Heart right ventricle (tissue), 16 donors: ENCODE measurements around the gene FCAMR. TPM values are rescaled to one million over a fixed set of nuclear protein-coding genes. Genes with fewer than 3 reads are reported as not detected.

Source experiments
- ATAC-seq, 8 donors: fragments of 200-7000 bp; cut with Tn5 transposase; one replicate each; pipeline ENCODE4 v1.9.1; 2020; ENCODE audit warnings: mild to moderate bottlenecking in 8 of 8, moderate library complexity in 8 of 8, moderate number of reproducible peaks in 1 of 8
- DNase-seq, 2 donors: peaks; one replicate each; pipeline ENCODE4 v3.0.0-alpha.2; 2020
- H3K27ac ChIP-seq, 10 donors: fragments of 200-600 bp; sonication (generic) in 2 of 10; one replicate each; pipeline versions ENCODE4 v1.5.0 to v1.8.0; 2020 to 2022; ENCODE audit warnings: mild to moderate bottlenecking in 3 of 10
- H3K27me3 ChIP-seq, 7 donors: fragments of 200-600 bp; one replicate each; pipeline ENCODE4 v1.8.0; 2021 to 2022; ENCODE audit warnings: mild to moderate bottlenecking in 2 of 7
- H3K36me3 ChIP-seq, 9 donors: fragments of 200-600 bp; sonication (generic) in 1 of 9; one replicate each; pipeline versions ENCODE4 v1.5.0 to v1.8.0; 2020 to 2022; ENCODE audit warnings: mild to moderate bottlenecking in 2 of 9
- H3K4me1 ChIP-seq, 9 donors: fragments of 200-600 bp; sonication (generic) in 1 of 9; one replicate each; pipeline versions ENCODE4 v1.5.0 to v1.8.0; 2020 to 2022; ENCODE audit warnings: mild to moderate bottlenecking in 4 of 9
- H3K4me3 ChIP-seq, 10 donors: fragments of 200-600 bp; sonication (generic) in 2 of 10; one replicate each; pipeline versions ENCODE4 v1.5.0 to v1.8.0; 2020 to 2022; ENCODE audit warnings: mild to moderate bottlenecking in 7 of 10, moderate library complexity in 2 of 10
- H3K9me3 ChIP-seq, 11 donors: fragments of 200-600 bp in 10 of 11; sonication (generic) in 2 of 11; one replicate each; pipeline versions ENCODE4 v1.5.0 to v1.8.0; 2013 to 2022; ENCODE audit warnings: mild to moderate bottlenecking in 2 of 11, control low read depth in 1 of 11, moderate library complexity in 1 of 11
- CTCF ChIP-seq, 9 donors: fragments of 200-600 bp; sonication (generic) in 2 of 9; IDR thresholded peaks; one replicate each; pipeline versions ENCODE4 v1.5.0 to v1.8.0; 2021 to 2022; ENCODE audit warnings: antibody characterized with exemption in 9 of 9, mild to moderate bottlenecking in 5 of 9, moderate library complexity in 1 of 9
- WGBS, 2 donors: extraction: QIAGEN DNeasy Blood & Tissue Kit; methylation state at CpG; one replicate each; pipeline ENCODE4 v1.1.7; 2013; ENCODE audit warnings: inconsistent platforms in 1 of 2; 5-methylcytosine and 5-hydroxymethylcytosine counted together
- intact Hi-C, 10 donors: fragments of 100-400 bp; cut with DNase I; formaldehyde crosslinking; loops; one replicate each; pipeline versions ENCODE4 v1.11.1 to v1.14.2; 2022
- polyA plus RNA-seq, 2 donors: library from polyadenylated mRNA; stranded (reverse); fragments of 200-250 nt; gene quantifications; one replicate each; pipeline ENCODE4 v1.2.3, GENCODE V29; 2013
- total RNA-seq, 10 donors: library from RNA; stranded (reverse); fragmentation: NEBNext Ultra II Directional in 3 of 10; extraction: Animal tissue kit (Norgen Biotek cat#: 25700) in 3 of 10; gene quantifications; one replicate each; pipeline versions ENCODE4 v1.2.1 to v1.2.4, GENCODE V29; 2021 to 2023
- donor health status: Arrhythmogenic right ventricular cardiomyopathy.
- donor health status: ischemic (EF 13 %, LVEDD 7.1; RV severe dilation, severe dysfunction).
- donor health status: healthy with polysubstance abuse.
- donor health status: DM: no; HTN: yes; CAD: no.
- donor health status: DM: no; HTN: no; CAD: no.
- donor health status: ischemic (EF 25% LVEDD 6.9; RV normal size, moderate dysfunction).
- donor health status: ischemic (EF 25% LVEDD 5.7; RV mildly dilated, moderate dysfunction).
- donor health status: healthy.
- donor health status: DM: yes; HTN: yes; CAD: no.
- donor health status: Ischemic cardiomyopathy.
- donor health status: ischemic (EF 35%, LVEDD 5.7; RV mildly dilated, moderate dysfunction).
- donor health status: nonischemic (EF 11% LVEDD 7.7; RV severe dilation, severe dysfunction).
- donor health status: DM: yes; HTN: yes; CAD: no.
- donor health status: PGD.
- donor health status: ischemic (EF 29% LVEDD 5.4; RV normal size, mild dysfunction).
- donor health status: nonischemic (EF 23%, LVEDD 6.1; RV moderate dilation, normal function).

FCAMR gene
- total and polyA plus RNA-seq, 12 donors: not detected

GRCh38 chr1:207010726-207011125 is 40.5 kb upstream of the FCAMR start:
- H3K4me1 ChIP-seq: no peaks in the 10 kb centered on the region
- no peak overlapping the region for H3K27ac ChIP-seq
- no peak for ATAC-seq
- H3K27me3 ChIP-seq: peaks cover 0 to 6% (median 0%) of the 10 kb centered on the region in 7 donors
- H3K9me3 ChIP-seq: no peaks in the 10 kb centered on the region
- DNase-seq: no peak
- no peak for TF ChIP-seq CTCF (IDR thresholded peaks at IDR 0.05)
- no peak overlapping the region for H3K4me3 ChIP-seq
- intact Hi-C loops: no loop called here
- WGBS, 2 donors: 94 to 100% methylated on average over 2 of the region's 2 CpGs
- no peaks in the 10 kb centered on the region for H3K36me3 ChIP-seq

- Histone ChIP-seq H3K36me3 (no peaks in the 10 kb centered on the region), H3K27me3 (peaks cover 0 to 6% (median 0%) of the 10 kb centered on the region in 7 donors), H3K4me1 (peaks cover 0 to 2% (median 0%) of the 10 kb centered on the region in 9 donors), H3K9me3 (no peaks in the 10 kb centered on the region), H3K27ac (no peak overlapping the region), H3K4me3 (no peak overlapping the region)
- intact Hi-C loops: no loop called here
- DNase-seq (no peak), ATAC-seq (no peak)
- 87% methylated on average over 7 of the region's 7 CpGs for WGBS, 2 donors
- TF ChIP-seq CTCF (IDR thresholded peaks at IDR 0.05): no peak
These were observed 39.7 kb upstream of the FCAMR start for GRCh38 chr1:207009945-207010344.

- Histone ChIP-seq H3K27ac (no peak overlapping the region), H3K4me1 (peaks cover 0 to 5% (median 0%) of the 10 kb centered on the region in 9 donors), H3K9me3 (no peaks in the 10 kb centered on the region), H3K36me3 (no peaks in the 10 kb centered on the region), H3K4me3 (no peak overlapping the region), H3K27me3 (peaks cover 0 to 6% (median 0%) of the 10 kb centered on the region in 7 donors)
- 90 to 91% methylated on average over 10 of the region's 10 CpGs for WGBS, 2 donors
- no peak for DNase-seq
- TF ChIP-seq CTCF (IDR thresholded peaks at IDR 0.05): no peak
- ATAC-seq: peak in 1 of 8 donors; percentile 28
- intact Hi-C loops: no loop called here
These were observed 39.1 kb upstream of the FCAMR start for GRCh38 chr1:207009182-207009850.

- H3K4me1 ChIP-seq: peaks cover 0 to 5% (median 0%) of the 10 kb centered on the region in 9 donors
- WGBS, 2 donors: 69 to 70% methylated on average over 5 of the region's 5 CpGs
- no peak overlapping the region for H3K27ac ChIP-seq
- H3K27me3 ChIP-seq: peaks cover 0 to 5% (median 0%) of the 10 kb centered on the region in 7 donors
- no peaks in the 10 kb centered on the region for H3K36me3 ChIP-seq
- intact Hi-C loops: no loop called here
- H3K4me3 ChIP-seq: no peak overlapping the region
- ATAC-seq (no peak), DNase-seq (no peak)
- TF ChIP-seq CTCF (IDR thresholded peaks at IDR 0.05): no peak
- no peaks in the 10 kb centered on the region for H3K9me3 ChIP-seq
These were observed 37.2 kb upstream of the FCAMR start for GRCh38 chr1:207007352-207008033.
